SK-N-SH (cell line): ENCODE data around the gene ARHGEF28.

Experiments
- EP300 ChIP-seq, 2 experiments: IDR thresholded peaks; 2 replicates each; pipeline versions ENCODE4 v1.4.0 to v1.6.1; 2012; ENCODE audit warnings: borderline replicate concordance in 1 of 2, low read depth in 1 of 2, low read length in 1 of 2
- POLR2AphosphoS5 ChIP-seq: IDR thresholded peaks from 2 replicates; pipeline ENCODE4 v1.6.1; 2012; ENCODE audit warnings: low read depth, low read length
- YY1 ChIP-seq: IDR thresholded peaks from 2 replicates; pipeline ENCODE4 v1.4.0; 2012; ENCODE audit warnings: low read depth, mild to moderate bottlenecking

- TF ChIP-seq EP300 (IDR thresholded peaks at IDR 0.05; ENCODE audit: borderline replicate concordance in 1 of 2, low read depth in 1 of 2, low read length in 1 of 2) (no peak), POLR2AphosphoS5 (no peak), YY1 (no peak)
Observed at GRCh38 chr5:73701566-73701965, 75.6 kb downstream of the ARHGEF28 start.
